Body of pancreas (tissue), 4 donors: Measurements from ENCODE around the gene WDR73. TPM values are rescaled to one million over a fixed set of nuclear protein-coding genes. Genes with fewer than 3 reads are reported as not detected.

Experiments used
- ATAC-seq: fragments of 150-250 bp; one replicate; pipeline ENCODE4 v1.9.1; 2016
- DNase-seq, 4 donors: peaks; one replicate each; pipeline ENCODE4 v3.0.0-alpha.2; 2019
- H3K27ac ChIP-seq, 4 donors: fragments of 200-600 bp; sonication (generic); 1 replicate in 3 of 4; 2 replicates in 1 of 4; pipeline versions ENCODE4 v1.5.1 to v1.6.1; 2016 to 2019; ENCODE audit warnings: mild to moderate bottlenecking in 1 of 4, mixed read lengths in 1 of 4, moderate library complexity in 1 of 4
- H3K27me3 ChIP-seq, 2 donors: fragments of 200-600 bp; sonication (generic); one replicate each; pipeline ENCODE4 v1.6.0; 2016; ENCODE audit warnings: mild to moderate bottlenecking in 1 of 2
- H3K36me3 ChIP-seq, 2 donors: fragments of 200-600 bp; sonication (generic); replicated peaks in 1 of 2; 2 replicates each; pipeline ENCODE4 v1.5.1; 2016; ENCODE audit warnings: low read depth in 2 of 2; ENCODE audit not compliant: insufficient read depth in 1 of 2
- H3K4me1 ChIP-seq: fragments of 200-600 bp; sonication (generic); one replicate; pipeline ENCODE4 v1.6.0; 2016
- H3K4me3 ChIP-seq, 2 donors: fragments of 200-600 bp; sonication (generic); 1 replicate in 1 of 2; 2 replicates in 1 of 2; pipeline ENCODE4 v1.5.1; 2016 to 2019
- H3K9me3 ChIP-seq, 3 donors: fragments of 200-600 bp; sonication (generic); 1 replicate in 2 of 3; 2 replicates in 1 of 3; pipeline ENCODE4 v1.5.1; 2016
- POLR2A ChIP-seq, 3 donors: fragments of 450-650 bp; IDR thresholded peaks; one replicate each; pipeline ENCODE4 v1.6.1; 2016; ENCODE audit warnings: antibody characterized with exemption in 3 of 3, mild to moderate bottlenecking in 2 of 3
- WGBS, 2 donors: methylation state at CpG; one replicate each; pipeline ENCODE4 v1.1.5; 2017; 5-methylcytosine and 5-hydroxymethylcytosine counted together
- intact Hi-C: fragments of 100-400 bp; cut with DNase I; formaldehyde crosslinking; loops from one replicate; pipeline ENCODE4 v1.15.1; 2023
- total RNA-seq, 2 donors: library from RNA; depleted of rRNA; stranded (reverse); fragments of >200 nt; gene quantifications; one replicate each; pipeline ENCODE4 v1.1.0, GENCODE V29; 2016
- TF ChIP-seq, protein P1 (sequence below), 7 experiments: fragments of 450-650 bp in 4 of 7; fragments of 200-600 bp in 3 of 7; sonication (generic) in 3 of 7; IDR thresholded peaks; one replicate each; pipeline ENCODE4 v1.5.1; 2016 to 2019; ENCODE audit warnings: antibody characterized with exemption in 7 of 7

The WDR73 gene
- 10 to 100 TPM; 21.1 to 25.4 TPM for total RNA-seq

DNA sequence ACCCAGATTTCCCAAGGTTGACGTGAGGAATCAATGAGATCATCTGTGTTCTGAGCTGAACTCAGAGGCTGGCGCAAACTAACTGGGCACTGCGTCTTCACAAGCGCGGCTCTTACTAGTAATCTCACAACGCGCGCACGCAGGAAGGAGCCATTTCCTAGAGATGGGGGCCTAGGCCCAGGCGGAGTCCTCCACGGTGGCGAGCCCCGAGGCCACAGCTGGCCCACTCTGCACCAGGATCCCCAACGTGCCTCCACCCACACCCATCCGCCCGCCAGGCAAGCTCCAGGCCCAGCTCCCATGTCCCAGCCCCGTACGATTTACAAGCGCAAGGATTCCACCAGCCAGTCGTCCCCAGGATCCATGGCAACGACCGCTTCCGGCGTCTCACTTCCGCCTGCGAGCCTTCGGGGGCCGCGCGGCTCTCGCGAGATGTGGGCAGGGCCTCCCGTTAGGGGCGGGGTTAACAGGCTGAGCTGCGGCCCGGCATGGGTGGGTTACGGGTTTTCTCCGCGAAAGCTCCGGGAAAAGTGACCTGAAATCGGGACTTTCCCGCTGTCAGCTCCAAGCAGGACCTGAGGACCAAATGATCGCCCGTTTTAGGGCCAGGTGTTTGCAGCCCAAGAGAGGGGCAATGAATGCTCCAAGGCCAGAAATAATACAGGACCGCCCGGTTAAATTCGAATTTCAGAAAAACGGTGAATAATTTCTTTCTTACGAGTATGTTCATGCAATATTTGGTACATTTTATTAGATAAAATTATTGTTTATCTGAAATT lies at the start of gene WDR73:
Gene WDR73 (minus strand): TSS at position 374 of the 779 bp plus-strand sequence. CDS start 9 bp downstream, at position 365.
- no peaks in the 10 kb centered on the region for H3K27me3 ChIP-seq
- intact Hi-C loops, result loop anchor here (10.0 kb wide), 1 partner anchor 271 kb away; no protein-coding TSS in a partner anchor
- ATAC-seq (peak; percentile 88), DNase-seq (peak; percentile 95 to 97 (median 96))
- peak; percentile 32 to 83 (median 80) for TF ChIP-seq POLR2A (IDR thresholded peaks at IDR 0.05)
- TF ChIP-seq, protein P1, sequence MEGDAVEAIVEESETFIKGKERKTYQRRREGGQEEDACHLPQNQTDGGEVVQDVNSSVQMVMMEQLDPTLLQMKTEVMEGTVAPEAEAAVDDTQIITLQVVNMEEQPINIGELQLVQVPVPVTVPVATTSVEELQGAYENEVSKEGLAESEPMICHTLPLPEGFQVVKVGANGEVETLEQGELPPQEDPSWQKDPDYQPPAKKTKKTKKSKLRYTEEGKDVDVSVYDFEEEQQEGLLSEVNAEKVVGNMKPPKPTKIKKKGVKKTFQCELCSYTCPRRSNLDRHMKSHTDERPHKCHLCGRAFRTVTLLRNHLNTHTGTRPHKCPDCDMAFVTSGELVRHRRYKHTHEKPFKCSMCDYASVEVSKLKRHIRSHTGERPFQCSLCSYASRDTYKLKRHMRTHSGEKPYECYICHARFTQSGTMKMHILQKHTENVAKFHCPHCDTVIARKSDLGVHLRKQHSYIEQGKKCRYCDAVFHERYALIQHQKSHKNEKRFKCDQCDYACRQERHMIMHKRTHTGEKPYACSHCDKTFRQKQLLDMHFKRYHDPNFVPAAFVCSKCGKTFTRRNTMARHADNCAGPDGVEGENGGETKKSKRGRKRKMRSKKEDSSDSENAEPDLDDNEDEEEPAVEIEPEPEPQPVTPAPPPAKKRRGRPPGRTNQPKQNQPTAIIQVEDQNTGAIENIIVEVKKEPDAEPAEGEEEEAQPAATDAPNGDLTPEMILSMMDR (IDR thresholded peaks at IDR 0.05), result no peak
- H3K4me3 ChIP-seq, result peak within 1 kb of the TSS; percentile 21 to 57
- H3K27ac ChIP-seq, result peak within 1 kb of the TSS; percentile 68 to 90 (median 85)
- 1% methylated on average over 11 to 49 of the region's 49 CpGs for WGBS, 2 donors
- no peaks in the 10 kb centered on the region for H3K9me3 ChIP-seq
- H3K36me3 ChIP-seq, result no peaks in the 10 kb centered on the region
- peaks cover 62% of the 10 kb centered on the region for H3K4me1 ChIP-seq

DNA sequence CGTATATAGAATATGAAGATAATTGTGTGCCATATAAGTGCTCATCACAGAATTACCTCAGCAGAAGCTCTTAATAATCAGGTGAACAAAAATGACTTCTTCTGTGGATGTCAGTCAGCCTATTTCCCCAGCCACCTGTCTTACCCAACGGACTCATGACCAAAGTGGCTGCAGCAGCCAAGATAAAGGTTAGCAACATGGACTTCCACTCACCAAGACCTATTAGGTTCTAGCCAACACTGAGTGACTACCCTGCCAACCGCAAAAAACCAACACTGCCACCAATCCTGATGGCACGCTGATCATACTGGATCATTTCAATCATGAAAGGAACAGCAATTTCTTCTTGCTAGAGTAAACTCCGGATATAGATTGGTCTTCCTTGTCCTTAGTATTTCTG lies 49.7 kb upstream of the WDR73 start:
- Histone ChIP-seq H3K27ac (no peak overlapping the region), H3K36me3 (no peaks in the 10 kb centered on the region), H3K27me3 (no peaks in the 10 kb centered on the region), H3K9me3 (no peaks in the 10 kb centered on the region), H3K4me1 (peaks cover 16% of the 10 kb centered on the region), H3K4me3 (no peak overlapping the region)
- intact Hi-C loops, result no loop called here
- no peak for TF ChIP-seq POLR2A (IDR thresholded peaks at IDR 0.05)
- TF ChIP-seq, protein P1 (IDR thresholded peaks at IDR 0.05), result no peak
- ATAC-seq, result no peak
- DNase-seq, result no peak
- 90 to 94% methylated on average over 5 of the region's 5 CpGs for WGBS, 2 donors

DNA sequence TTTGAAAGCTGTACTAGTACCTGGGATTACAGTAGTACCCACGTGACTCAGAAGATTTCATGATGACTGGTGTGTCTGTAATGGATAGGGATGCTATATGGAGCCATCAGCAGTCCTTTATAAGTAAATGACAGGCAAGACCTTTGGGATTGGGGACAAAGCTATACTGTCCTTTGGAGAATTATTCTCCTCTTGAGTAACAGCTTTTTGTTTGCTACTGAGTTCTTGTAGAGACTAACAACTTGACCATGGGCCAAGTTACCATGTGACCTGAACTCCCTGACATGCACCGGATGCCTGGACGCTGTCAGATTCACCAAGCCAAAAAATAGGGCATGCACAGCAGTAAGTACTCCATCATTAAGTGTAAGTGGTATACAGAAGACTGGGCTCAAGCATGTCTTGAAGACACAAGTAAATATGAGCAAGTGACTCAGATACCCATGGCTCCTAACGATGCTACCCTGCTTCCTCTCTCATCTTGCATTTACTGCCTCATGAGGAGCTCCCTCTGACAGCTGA lies 48.9 kb upstream of the WDR73 start:
- ATAC-seq (peak; percentile 67), DNase-seq (peak; percentile 28 to 58 (median 54))
- H3K9me3 ChIP-seq, result no peaks in the 10 kb centered on the region
- no peaks in the 10 kb centered on the region for H3K27me3 ChIP-seq
- intact Hi-C loops, result no loop called here
- H3K36me3 ChIP-seq, result no peaks in the 10 kb centered on the region
- H3K27ac ChIP-seq, result no peak overlapping the region
- H3K4me3 ChIP-seq, result no peak overlapping the region
- peaks cover 19% of the 10 kb centered on the region for H3K4me1 ChIP-seq
- 31 to 33% methylated on average over 4 of the region's 4 CpGs for WGBS, 2 donors
- TF ChIP-seq, protein P1 (IDR thresholded peaks at IDR 0.05), result no peak
- no peak for TF ChIP-seq POLR2A (IDR thresholded peaks at IDR 0.05)

DNA sequence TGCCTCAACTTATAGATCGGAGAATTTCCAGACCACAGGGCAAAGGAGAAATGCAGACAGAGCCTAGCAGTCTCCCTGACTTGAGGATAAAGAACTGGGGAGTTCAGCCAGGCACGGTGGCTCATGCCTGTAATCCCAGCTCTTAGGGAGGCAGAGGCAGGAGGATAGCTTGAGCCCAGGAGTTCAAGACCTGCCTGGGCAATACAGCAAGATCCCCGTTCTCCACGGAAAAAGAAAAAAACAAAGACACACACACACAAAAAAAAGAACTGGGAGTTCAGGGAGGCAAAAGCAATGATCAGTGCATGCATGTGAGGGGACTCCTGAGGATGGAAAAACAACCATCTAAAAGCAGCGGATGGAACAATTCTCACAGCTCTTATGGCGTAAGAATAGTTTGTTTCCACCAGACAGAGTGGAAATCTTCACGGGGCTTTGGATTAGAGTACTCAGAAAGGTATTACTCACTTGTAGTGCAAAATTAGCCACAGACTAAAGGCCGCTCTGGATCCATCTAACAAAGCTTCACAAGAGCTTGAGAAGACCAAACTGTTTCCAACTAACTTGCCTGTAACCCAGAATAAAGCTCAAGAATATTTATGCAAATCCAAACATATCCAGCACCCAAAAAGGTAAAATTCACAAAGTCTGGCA lies 45.6 kb upstream of the WDR73 start:
- H3K27me3 ChIP-seq, result no peaks in the 10 kb centered on the region
- no peak overlapping the region for H3K27ac ChIP-seq
- ATAC-seq (no peak), DNase-seq (no peak)
- intact Hi-C loops, result no loop called here
- TF ChIP-seq, protein P1 (IDR thresholded peaks at IDR 0.05), result no peak
- TF ChIP-seq POLR2A (IDR thresholded peaks at IDR 0.05), result no peak
- WGBS, 2 donors, result 79 to 90% methylated on average over 8 of the region's 8 CpGs
- no peaks in the 10 kb centered on the region for H3K9me3 ChIP-seq
- no peak overlapping the region for H3K4me3 ChIP-seq
- peaks cover 30% of the 10 kb centered on the region for H3K4me1 ChIP-seq
- no peaks in the 10 kb centered on the region for H3K36me3 ChIP-seq
